ENCODE results near the gene RHBG. TPM values are rescaled to one million over a fixed set of nuclear protein-coding genes. Genes with fewer than 3 reads are reported as not detected.

RHBG gene
- total RNA-seq, 1 experiment from 2014 or later = 1.5 TPM

GRCh38 chr1:156429313-156430060, 60.5 kb downstream of the RHBG start:
- Histone ChIP-seq H3K56ac (ENCODE audit: insufficient read length, low read depth, low read length) (no peak overlapping the region), H2BK5ac (ENCODE audit: insufficient read length, low read length) (no peak overlapping the region), H3T11ph (ENCODE audit: low read length) (no peak overlapping the region), H3K14ac (ENCODE audit: insufficient read depth, low read length) (no peak overlapping the region), H4K20me1 (ENCODE audit: control insufficient read depth, insufficient read depth, insufficient read length) (no peaks in the 10 kb centered on the region), H3K79me2 (ENCODE audit: insufficient read depth, low read length) (no peaks in the 10 kb centered on the region), H3K27ac (ENCODE audit: insufficient read length, low read depth, low read length) (no peak overlapping the region), H3K27me3 (ENCODE audit: insufficient read depth, low read length) (peaks cover 69% of the 10 kb centered on the region), H3K9ac (ENCODE audit: extremely low read depth, insufficient read length, low read length) (no peak overlapping the region), H3K4me2 (ENCODE audit: insufficient read depth, insufficient read length, low read length) (peak overlapping the region; percentile 33), H3K9me3 (ENCODE audit: control insufficient read depth, low read depth, low read length) (no peaks in the 10 kb centered on the region), H3K23ac (ENCODE audit: insufficient read length, low read depth, low read length) (no peak overlapping the region), H2BK120ac (ENCODE audit: low read depth, low read length, poor library complexity, severe bottlenecking) (no peak overlapping the region), H3K79me1 (ENCODE audit: insufficient read depth, low read depth, low read length, poor library complexity, severe bottlenecking) (no peaks in the 10 kb centered on the region), H2BK20ac (ENCODE audit: low read depth, low read length, poor library complexity, severe bottlenecking) (no peak overlapping the region), H2AFZ (ENCODE audit: low read length) (no peak overlapping the region), H4K8ac (replicated peaks; ENCODE audit: insufficient read length, low read depth, low read length) (no peak overlapping the region), H3K23me2 (ENCODE audit: insufficient read length, low read depth, low read length, poor library complexity, severe bottlenecking) (peaks cover 4% of the 10 kb centered on the region), H4K91ac (ENCODE audit: insufficient read length, low read depth, low read length) (no peak overlapping the region), H2BK15ac (ENCODE audit: low read depth, low read length) (no peak overlapping the region), H3K4ac (ENCODE audit: low read depth, low read length) (no peak overlapping the region), H2AK5ac (ENCODE audit: insufficient read length, low read length) (no peak overlapping the region), H4K5ac (ENCODE audit: insufficient read length, low read depth, low read length) (no peak overlapping the region), H2BK12ac (ENCODE audit: insufficient read length, low read depth, low read length) (no peak overlapping the region), H3K18ac (ENCODE audit: insufficient read length, low read depth, low read length) (no peak overlapping the region), H3K4me1 (ENCODE audit: insufficient read depth, low read length) (peaks cover 7% of the 10 kb centered on the region; the same call in 1 of the 2 replicates)
- peaks cover 0 to 3% of the 10 kb centered on the region in 2 experiments; a peak in 1 of 5 replicates for H3K9me3 Mint-ChIP-seq
- H3K4me1 Mint-ChIP-seq = peaks cover 44 to 50% of the 10 kb centered on the region in 2 experiments
- H3K27me3 Mint-ChIP-seq (ENCODE audit: low read depth) = peaks cover 100% of the 10 kb centered on the region
- H3K36me3 Mint-ChIP-seq (ENCODE audit: insufficient read depth in 1 of 3, low read depth in 3 of 3) = no peaks in the 10 kb centered on the region
- no peak for TF ChIP-seq CTCF (conservative IDR thresholded peaks at IDR 0.05)
- DNase-seq = peak; percentile 47
- H3K4me3 Mint-ChIP-seq = peak overlapping the region; percentile 28 to 72
- H3K27ac Mint-ChIP-seq = peak overlapping the region in 1 of 3 experiments; percentile 78; a peak in 1 of 7 replicates
- WGBS (ENCODE audit: extremely low coverage, insufficient read length, low lambda C conversion rate) = no CpG with 5 or more reads among the region's 13 CpGs
